DMS153 (cell line): ENCODE measurements around the gene PPP4C.

Experiments
- DNase-seq: peaks from one replicate; lab custom pipeline; 2025; lab: John Stamatoyannopoulos, UW

PPP4C gene

GRCh38 chr16:30082545-30083090 is 6.8 kb downstream of the PPP4C start:
- no peak for DNase-seq

DNA sequence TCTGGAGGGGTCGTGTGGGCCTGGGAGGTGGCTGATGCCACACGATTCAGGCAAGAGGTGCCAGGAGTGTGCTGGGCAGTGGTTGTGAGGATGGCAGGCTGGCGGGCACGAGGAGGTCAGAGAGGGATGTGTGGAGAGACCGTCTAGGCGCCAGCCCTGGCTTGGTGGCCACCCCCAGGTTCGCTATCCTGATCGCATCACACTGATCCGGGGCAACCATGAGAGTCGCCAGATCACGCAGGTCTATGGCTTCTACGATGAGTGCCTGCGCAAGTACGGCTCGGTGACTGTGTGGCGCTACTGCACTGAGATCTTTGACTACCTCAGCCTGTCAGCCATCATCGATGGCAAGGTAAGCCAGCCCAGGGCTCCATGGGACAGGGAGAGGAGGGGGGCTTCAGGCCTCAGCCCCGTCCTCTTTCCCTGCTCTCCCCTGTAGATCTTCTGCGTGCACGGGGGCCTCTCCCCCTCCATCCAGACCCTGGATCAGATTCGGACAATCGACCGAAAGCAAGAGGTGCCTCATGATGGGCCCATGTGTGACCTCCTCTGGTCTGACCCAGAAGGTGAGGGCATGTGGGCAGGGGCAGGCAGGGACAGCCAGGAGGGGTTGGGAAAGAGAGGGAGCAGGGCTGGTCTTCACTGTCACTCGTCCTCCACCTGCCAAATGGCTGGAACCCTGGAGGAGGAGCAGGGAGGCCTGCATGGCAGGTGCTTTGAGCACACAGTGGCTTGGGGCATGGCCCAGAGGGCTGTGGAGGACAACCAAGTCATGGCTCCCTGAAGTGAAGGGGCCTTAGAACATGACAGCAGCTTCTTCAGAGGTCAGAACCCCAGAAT is 7.6 kb downstream of the PPP4C start:
- DNase-seq: no peak

GRCh38 chr16:30084096-30084815 is 8.5 kb downstream of the PPP4C start:
- DNase-seq: no peak

GRCh38 chr16:30084816-30085159 is 9.0 kb downstream of the PPP4C start:
- no peak for DNase-seq

DNA sequence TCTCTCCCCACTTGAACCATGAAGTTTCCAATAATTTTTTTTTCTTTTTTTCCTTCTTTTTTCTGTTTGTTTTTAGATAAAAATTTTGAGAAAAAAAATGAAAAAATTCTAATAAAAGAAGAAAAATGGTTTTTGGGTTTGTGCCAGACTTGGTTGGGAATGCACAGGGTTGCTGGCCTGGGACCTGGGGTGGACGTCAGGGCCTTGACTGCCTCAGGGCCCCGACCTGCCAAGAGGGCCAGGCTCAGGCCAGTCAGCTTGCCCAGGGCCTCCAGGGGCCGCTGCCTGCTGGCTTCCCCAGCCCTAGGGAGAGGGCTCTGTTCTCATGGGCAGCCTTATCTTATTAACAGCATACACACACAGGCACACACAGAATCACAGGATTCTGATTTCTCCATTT is 9.5 kb downstream of the PPP4C start:
- DNase-seq: no peak

DNA sequence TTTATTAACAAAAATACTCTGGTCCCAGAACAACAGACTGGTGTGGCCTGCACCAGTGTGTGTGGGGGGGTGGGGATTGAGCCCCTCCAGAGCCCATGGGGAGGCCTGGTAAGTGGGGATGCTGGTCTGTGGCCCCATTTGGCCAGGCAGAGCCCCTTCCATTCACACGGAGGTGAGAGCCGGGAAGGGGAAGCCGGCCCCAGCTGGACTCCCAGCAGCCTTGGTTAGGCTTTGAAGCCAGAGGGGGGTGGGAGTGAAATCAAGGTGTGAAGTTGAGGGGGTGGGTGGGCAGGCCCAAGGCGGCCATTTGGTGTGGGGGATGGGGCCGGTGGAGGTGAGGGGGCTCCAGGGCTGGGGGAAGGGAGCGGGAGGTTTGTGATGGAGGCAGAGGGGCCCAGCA is 10.0 kb downstream of the PPP4C start:
- DNase-seq: no peak

GRCh38 chr16:30086291-30087140 is 10.7 kb downstream of the PPP4C start:
- no peak for DNase-seq

DNA sequence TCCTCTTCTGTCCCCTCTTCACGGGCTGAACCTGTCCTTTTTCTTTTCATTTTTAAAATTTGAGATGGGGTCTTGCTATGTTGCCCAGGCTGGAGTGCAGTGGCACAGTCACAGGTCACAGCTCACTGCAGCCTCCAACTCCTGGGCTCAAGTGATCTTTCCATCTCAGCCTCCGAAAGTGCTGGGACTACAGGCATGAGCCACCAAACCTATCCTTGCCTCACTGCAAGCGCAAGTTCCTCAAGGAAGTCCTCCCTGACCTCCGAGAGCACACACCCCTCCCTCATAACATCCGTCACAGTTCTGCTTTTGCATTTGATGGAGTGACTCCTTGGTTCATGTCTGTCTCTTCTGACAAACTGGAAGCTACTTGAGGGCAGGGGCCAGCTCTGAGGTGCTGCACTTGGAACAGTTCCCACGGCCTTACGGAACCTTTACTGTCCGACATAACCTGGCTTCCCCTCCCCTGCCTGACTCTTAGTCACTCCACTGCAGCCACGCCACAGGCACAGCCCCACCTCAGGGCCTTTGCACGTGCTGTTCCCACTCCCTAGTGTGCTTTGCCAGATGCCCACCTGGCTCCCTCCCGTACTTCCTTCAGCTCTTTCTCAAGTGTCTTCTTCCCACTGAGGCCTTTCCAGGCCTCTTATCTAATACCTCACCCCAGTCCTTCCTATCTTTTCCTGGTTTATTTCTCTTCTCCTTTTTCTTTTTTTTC is 11.5 kb downstream of the PPP4C start:
- DNase-seq: no peak

- no peak for DNase-seq
Measured at GRCh38 chr16:30088237-30088831, 12.5 kb downstream of the PPP4C start.

GRCh38 chr16:30088832-30089624 is 13.2 kb downstream of the PPP4C start:
- no peak for DNase-seq

GRCh38 chr16:30090610-30091331 is 15.0 kb downstream of the PPP4C start:
- DNase-seq: no peak

- DNase-seq: peak; percentile 85
Measured at GRCh38 chr16:30091474-30092372, 15.9 kb downstream of the PPP4C start, which contains the start of gene TBX6. TBX6 (minus strand) TSS chr16:30091924; CDS start chr16:30091193, 731 bp downstream.

GRCh38 chr16:30092373-30093010 is 16.7 kb downstream of the PPP4C start:
- peak; percentile 84 for DNase-seq

GRCh38 chr16:30094541-30095165 is 18.9 kb downstream of the PPP4C start:
- DNase-seq: no peak

DNA sequence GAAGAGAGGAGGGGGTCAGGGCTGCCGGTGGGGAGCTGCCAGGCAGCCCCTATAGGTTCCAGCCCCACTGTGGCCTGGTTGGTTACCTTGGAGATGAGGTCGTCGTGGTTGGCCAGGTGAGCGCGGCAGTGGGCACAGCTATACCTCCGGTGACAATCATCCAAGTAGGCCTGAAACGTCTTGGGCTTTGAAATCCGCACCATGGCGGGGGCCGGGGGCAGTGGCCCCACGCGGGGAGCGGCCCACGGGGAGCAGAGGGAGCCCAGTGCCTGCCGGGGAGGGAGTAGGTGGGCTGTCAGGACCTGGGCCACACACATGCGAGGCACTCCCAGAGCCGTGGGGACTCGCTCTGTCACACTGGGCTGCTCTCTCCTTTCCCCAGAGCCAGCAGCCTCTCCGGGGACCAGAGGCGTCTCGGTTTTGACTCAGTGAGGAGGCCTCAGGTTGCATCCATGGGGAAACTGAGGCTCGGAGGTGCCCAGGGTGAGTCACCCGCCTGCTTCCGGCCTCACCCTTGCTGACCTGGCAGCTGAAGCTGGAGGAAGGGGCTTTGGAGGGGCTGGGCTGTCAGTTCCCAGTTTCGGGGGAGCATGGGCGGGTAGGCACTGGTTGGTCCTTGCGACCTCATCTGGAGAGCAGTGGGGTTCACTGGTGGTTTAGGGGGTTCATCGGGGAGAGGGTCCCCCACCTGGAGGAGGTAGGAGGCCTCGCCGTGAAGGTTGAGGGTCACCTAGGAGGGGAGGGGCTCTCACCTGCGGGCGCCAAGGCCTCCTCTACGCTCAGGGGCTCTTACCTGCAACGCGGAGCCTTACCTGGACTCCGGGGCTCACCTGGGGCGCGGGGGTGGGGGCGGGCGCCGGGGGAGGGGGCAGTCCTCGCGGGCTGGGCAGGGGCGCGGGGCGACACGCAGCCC is 19.6 kb downstream of the PPP4C start:
- DNase-seq: no peak

DNA sequence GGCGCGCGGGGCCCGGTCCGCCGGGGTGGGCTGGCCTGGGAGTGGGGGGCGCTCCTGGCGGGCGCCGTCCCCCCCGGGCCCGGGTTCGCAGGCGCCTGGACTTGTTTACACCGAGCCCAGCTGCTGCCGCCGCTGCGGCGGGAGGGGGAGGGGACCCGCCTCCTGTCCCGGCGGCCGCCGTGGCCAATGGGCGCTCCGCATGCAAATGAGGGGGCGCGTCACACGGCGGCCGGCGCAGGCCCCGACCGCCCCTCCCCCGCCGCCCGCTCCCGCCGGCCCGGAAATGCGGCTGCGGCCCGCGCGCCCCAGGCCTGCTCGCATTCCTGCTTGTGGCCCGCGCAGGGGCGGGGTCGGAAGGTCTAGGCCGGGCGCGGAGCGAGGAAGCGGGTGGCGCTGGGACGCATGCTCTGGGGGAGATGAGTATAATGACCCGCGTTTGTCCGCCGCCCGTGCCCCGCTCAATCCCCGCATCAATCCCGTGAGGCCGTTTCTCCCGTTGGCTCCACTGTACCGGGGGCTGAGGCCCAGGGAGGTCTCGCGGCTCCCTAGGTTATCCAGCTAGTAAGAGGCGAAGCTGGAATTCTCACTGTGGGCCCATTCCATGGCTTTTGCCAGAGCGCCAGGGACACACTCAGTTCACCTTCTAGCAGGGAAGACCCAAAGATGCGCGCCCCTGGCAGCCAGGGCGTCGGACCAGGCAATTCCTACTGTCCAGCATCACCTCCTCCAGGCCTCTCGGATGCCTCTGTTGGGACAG is 20.5 kb downstream of the PPP4C start, which contains the start of gene YPEL3:
Gene YPEL3 (minus strand): TSS at position 109 of the 757 bp plus-strand sequence. CDS start 731 bp downstream, outside the sequence.
- peak; percentile 78 for DNase-seq
